Keratinocyte (primary cell): ENCODE data around the gene CAMK2D.

Experiments used
- EZH2 ChIP-seq: IDR thresholded peaks from one replicate; pipeline ENCODE4 v1.6.1; 2012; ENCODE audit warnings: inconsistent platforms, mild to moderate bottlenecking, low read length, moderate library complexity
- TF ChIP-seq, protein P1 (sequence below), 3 experiments: IDR thresholded peaks in 1 of 3; conservative IDR thresholded peaks in 1 of 3; optimal IDR thresholded peaks in 1 of 3; 2 replicates in 2 of 3; 3 replicates in 1 of 3; pipeline versions ENCODE3 to v1.5.1; 2011; ENCODE audit warnings: low read length in 3 of 3, mild to moderate bottlenecking in 3 of 3, moderate library complexity in 2 of 3, control low read depth in 1 of 3, inconsistent platforms in 1 of 3; ENCODE audit not compliant: insufficient read depth in 2 of 3; ENCODE audit errors: extremely low read depth in 1 of 3

DNA sequence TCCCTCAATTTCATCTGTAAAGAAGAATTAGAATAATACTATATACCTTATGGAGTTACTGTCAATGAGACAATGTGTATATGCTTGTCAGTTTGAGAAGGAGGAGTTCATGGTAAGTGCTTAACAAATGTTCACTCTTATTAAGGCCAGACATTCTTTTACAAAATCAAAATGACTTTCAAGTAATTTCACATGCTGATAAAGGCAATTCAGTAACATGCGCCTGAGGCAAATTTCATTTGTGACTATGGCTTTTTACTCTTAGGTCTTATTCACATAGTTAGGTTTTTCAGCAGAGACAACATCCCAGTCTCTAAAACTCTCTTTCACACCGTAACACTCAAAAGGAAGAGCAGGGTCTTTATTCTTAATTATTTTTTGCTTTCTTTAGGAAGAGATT lies 174.4 kb downstream of the CAMK2D start:
- TF ChIP-seq, protein P1, sequence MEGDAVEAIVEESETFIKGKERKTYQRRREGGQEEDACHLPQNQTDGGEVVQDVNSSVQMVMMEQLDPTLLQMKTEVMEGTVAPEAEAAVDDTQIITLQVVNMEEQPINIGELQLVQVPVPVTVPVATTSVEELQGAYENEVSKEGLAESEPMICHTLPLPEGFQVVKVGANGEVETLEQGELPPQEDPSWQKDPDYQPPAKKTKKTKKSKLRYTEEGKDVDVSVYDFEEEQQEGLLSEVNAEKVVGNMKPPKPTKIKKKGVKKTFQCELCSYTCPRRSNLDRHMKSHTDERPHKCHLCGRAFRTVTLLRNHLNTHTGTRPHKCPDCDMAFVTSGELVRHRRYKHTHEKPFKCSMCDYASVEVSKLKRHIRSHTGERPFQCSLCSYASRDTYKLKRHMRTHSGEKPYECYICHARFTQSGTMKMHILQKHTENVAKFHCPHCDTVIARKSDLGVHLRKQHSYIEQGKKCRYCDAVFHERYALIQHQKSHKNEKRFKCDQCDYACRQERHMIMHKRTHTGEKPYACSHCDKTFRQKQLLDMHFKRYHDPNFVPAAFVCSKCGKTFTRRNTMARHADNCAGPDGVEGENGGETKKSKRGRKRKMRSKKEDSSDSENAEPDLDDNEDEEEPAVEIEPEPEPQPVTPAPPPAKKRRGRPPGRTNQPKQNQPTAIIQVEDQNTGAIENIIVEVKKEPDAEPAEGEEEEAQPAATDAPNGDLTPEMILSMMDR (optimal IDR thresholded peaks at IDR 0.05 in 1 of 3, IDR thresholded peaks at IDR 0.05 in 1 of 3, conservative IDR thresholded peaks at IDR 0.05 in 1 of 3; ENCODE audit: extremely low read depth in 1 of 3, insufficient read depth in 2 of 3, low read length in 3 of 3) = no peak
- no peak for TF ChIP-seq EZH2
